Neuronal stem cell (in vitro differentiated cells): ENCODE results near the gene SENP5.

Experiments
- DNase-seq: peaks from one replicate; pipeline ENCODE4 v3.0.0-alpha.2; 2013; ENCODE audit warnings: low spot score
- H2AFZ ChIP-seq: one replicate; pipeline ENCODE4 v1.6.1; 2013; ENCODE audit warnings: mild to moderate bottlenecking, low read length, inconsistent platforms
- H2AK5ac ChIP-seq: 2 replicates; pipeline ENCODE4 v1.6.1; 2013; ENCODE audit warnings: low read depth, mild to moderate bottlenecking, inconsistent platforms, low read length, moderate library complexity, mixed read lengths
- H2BK120ac ChIP-seq: 2 replicates; pipeline ENCODE4 v1.6.1; 2013; ENCODE audit warnings: low read depth, mild to moderate bottlenecking, inconsistent platforms, low read length, moderate library complexity, mixed read lengths
- H2BK12ac ChIP-seq: one replicate; pipeline ENCODE4 v1.6.1; 2013; ENCODE audit warnings: low read length, inconsistent platforms
- H2BK15ac ChIP-seq: 2 replicates; pipeline ENCODE4 v1.6.1; 2013; ENCODE audit warnings: mild to moderate bottlenecking, low read length, inconsistent platforms, mixed read lengths
- H2BK5ac ChIP-seq: one replicate; pipeline ENCODE4 v1.6.1; 2013; ENCODE audit warnings: inconsistent platforms, mild to moderate bottlenecking, low read length, moderate library complexity
- H3K14ac ChIP-seq: one replicate; pipeline ENCODE4 v1.6.1; 2013; ENCODE audit warnings: low read length, inconsistent platforms
- H3K18ac ChIP-seq: 2 replicates; pipeline ENCODE4 v1.6.1; 2013; ENCODE audit warnings: low read length, inconsistent platforms
- H3K23ac ChIP-seq: 2 replicates; pipeline ENCODE4 v1.6.1; 2013; ENCODE audit warnings: low read depth, mild to moderate bottlenecking, mixed read lengths, low read length, inconsistent platforms; ENCODE audit not compliant: poor library complexity
- H3K27ac ChIP-seq: replicated peaks from 3 replicates; pipeline ENCODE4 v1.5.1; 2013; ENCODE audit warnings: low read length, inconsistent platforms
- H3K27me3 ChIP-seq, 3 experiments: 2 replicates each; pipeline ENCODE4 v1.6.1; 2013; ENCODE audit warnings: low read length in 3 of 3, mild to moderate bottlenecking in 2 of 3, inconsistent platforms in 1 of 3, low read depth in 1 of 3, mixed read lengths in 1 of 3, moderate library complexity in 1 of 3; ENCODE audit not compliant: control insufficient read depth in 3 of 3, insufficient read depth in 3 of 3
- H3K36me3 ChIP-seq, 2 donors: replicated peaks in 1 of 2; 2 replicates each; pipeline ENCODE4 v1.6.1; 2013; ENCODE audit warnings: low read length in 2 of 2; ENCODE audit not compliant: control insufficient read depth in 2 of 2, insufficient read depth in 2 of 2
- H3K4ac ChIP-seq: 2 replicates; pipeline ENCODE4 v1.6.1; 2013; ENCODE audit warnings: inconsistent platforms, mild to moderate bottlenecking, low read length, moderate library complexity
- H3K4me1 ChIP-seq, 2 donors: 1 replicate in 1 of 2; 2 replicates in 1 of 2; pipeline ENCODE4 v1.6.1; 2013; ENCODE audit warnings: low read length in 2 of 2, low read depth in 1 of 2; ENCODE audit not compliant: control insufficient read depth in 2 of 2, insufficient read depth in 1 of 2
- H3K4me2 ChIP-seq: one replicate; pipeline ENCODE4 v1.6.1; 2013; ENCODE audit warnings: mild to moderate bottlenecking, low read length, inconsistent platforms; ENCODE audit not compliant: insufficient read depth, poor library complexity, severe bottlenecking
- H3K4me3 ChIP-seq, 2 donors: 2 replicates each; pipeline ENCODE4 v1.5.1; 2013; ENCODE audit warnings: low read length in 2 of 2, mild to moderate bottlenecking in 2 of 2, inconsistent platforms in 1 of 2, moderate library complexity in 1 of 2
- H3K79me1 ChIP-seq: one replicate; pipeline ENCODE4 v1.6.1; 2013; ENCODE audit warnings: low read depth, mild to moderate bottlenecking, inconsistent platforms, low read length, moderate library complexity
- H3K9ac ChIP-seq: one replicate; pipeline ENCODE4 v1.6.1; 2013; ENCODE audit warnings: mild to moderate bottlenecking, low read depth, low read length, inconsistent platforms; ENCODE audit not compliant: poor library complexity
- H3K9me3 ChIP-seq, 2 donors: replicated peaks in 1 of 2; 2 replicates each; pipeline versions ENCODE3 to v1.6.1; 2013; ENCODE audit warnings: low read length in 2 of 2, mild to moderate bottlenecking in 2 of 2, inconsistent platforms in 1 of 2, low read depth in 1 of 2, mixed read lengths in 1 of 2, moderate library complexity in 1 of 2; ENCODE audit not compliant: control insufficient read depth in 2 of 2, insufficient read depth in 1 of 2
- H4K8ac ChIP-seq: one replicate; pipeline ENCODE4 v1.6.1; 2013; ENCODE audit warnings: low read depth, mild to moderate bottlenecking, inconsistent platforms, low read length, moderate library complexity
- H4K91ac ChIP-seq: one replicate; pipeline ENCODE4 v1.6.1; 2013; ENCODE audit warnings: low read length, low read depth, mild to moderate bottlenecking, inconsistent platforms; ENCODE audit not compliant: poor library complexity
- WGBS, 2 donors: extraction: QIAGEN DNeasy Blood & Tissue Kit; methylation state at CpG; one replicate each; pipeline ENCODE4 v1.1.7; 2013; ENCODE audit warnings: missing lambda C conversion rate in 2 of 2, mixed read lengths in 1 of 2; ENCODE audit not compliant: insufficient read length in 2 of 2, insufficient replicate concordance in 1 of 2; ENCODE audit errors: extremely low coverage in 2 of 2; 5-methylcytosine and 5-hydroxymethylcytosine counted together

The SENP5 gene

GRCh38 chr3:196936288-196936687, 68.6 kb downstream of the SENP5 start:
- no peak overlapping the region for H3K4me2 ChIP-seq
- no peak overlapping the region for H2AK5ac ChIP-seq
- H3K14ac ChIP-seq, result no peak overlapping the region
- H3K4me3 ChIP-seq, result no peak overlapping the region
- no peak overlapping the region for H2BK5ac ChIP-seq
- H3K27ac ChIP-seq, result no peak overlapping the region
- no peaks in the 10 kb centered on the region for H3K27me3 ChIP-seq
- no peak overlapping the region for H2BK15ac ChIP-seq
- H3K36me3 ChIP-seq, result peaks cover 30 to 92% of the 10 kb centered on the region in 2 donors
- no peaks in the 10 kb centered on the region for H3K9me3 ChIP-seq
- peaks cover 0 to 1% of the 10 kb centered on the region in 2 donors for H3K4me1 ChIP-seq
- H3K79me1 ChIP-seq, result no peaks in the 10 kb centered on the region
- whole genome bisulfite sequencing, 2 donors, result no CpG with 5 or more reads among the region's 3 CpGs
- no peak overlapping the region for H3K9ac ChIP-seq
- no peak overlapping the region for H4K8ac ChIP-seq
- no peak overlapping the region for H3K4ac ChIP-seq
- no peak overlapping the region for H2BK12ac ChIP-seq
- H3K23ac ChIP-seq, result no peak overlapping the region
- DNase-seq, result no peak
- H2AFZ ChIP-seq, result no peak overlapping the region
- H3K18ac ChIP-seq, result no peak overlapping the region
- H4K91ac ChIP-seq, result no peak overlapping the region
- no peak overlapping the region for H2BK120ac ChIP-seq

GRCh38 chr3:196938124-196938523, 70.4 kb downstream of the SENP5 start:
- no peak overlapping the region for H3K27ac ChIP-seq

GRCh38 chr3:196938576-196938975, 70.9 kb downstream of the SENP5 start:
- Histone ChIP-seq H2BK5ac (no peak overlapping the region), H2BK120ac (no peak overlapping the region), H4K91ac (no peak overlapping the region), H3K27me3 (no peaks in the 10 kb centered on the region), H3K36me3 (peaks cover 23 to 71% of the 10 kb centered on the region in 2 donors), H3K4me1 (peaks cover 0 to 8% of the 10 kb centered on the region in 2 donors), H2BK15ac (no peak overlapping the region), H3K18ac (no peak overlapping the region), H2AFZ (no peak overlapping the region), H2AK5ac (no peak overlapping the region), H3K27ac (no peak overlapping the region), H3K4me2 (no peak overlapping the region), H3K4ac (no peak overlapping the region), H2BK12ac (no peak overlapping the region), H3K9me3 (no peaks in the 10 kb centered on the region), H3K9ac (no peak overlapping the region), H3K79me1 (peaks cover 2% of the 10 kb centered on the region), H4K8ac (no peak overlapping the region), H3K23ac (no peak overlapping the region), H3K14ac (no peak overlapping the region), H3K4me3 (no peak overlapping the region)
- no peak for DNase-seq
- no CpG with 5 or more reads among the region's 5 CpGs for WGBS, 2 donors

More at GRCh38 chr3:196938124-196938523, 70.4 kb downstream of the SENP5 start:
- Histone ChIP-seq H3K9ac (no peak overlapping the region), H2AK5ac (no peak overlapping the region), H4K8ac (no peak overlapping the region), H3K36me3 (peaks cover 23 to 74% of the 10 kb centered on the region in 2 donors), H4K91ac (no peak overlapping the region), H3K18ac (no peak overlapping the region), H3K4ac (no peak overlapping the region), H2BK120ac (no peak overlapping the region), H3K4me3 (no peak overlapping the region), H3K9me3 (no peaks in the 10 kb centered on the region), H3K4me2 (no peak overlapping the region), H3K14ac (no peak overlapping the region), H2AFZ (no peak overlapping the region), H3K79me1 (peaks cover 2% of the 10 kb centered on the region), H2BK12ac (no peak overlapping the region), H3K4me1 (peaks cover 0 to 4% of the 10 kb centered on the region in 2 donors), H2BK15ac (no peak overlapping the region), H2BK5ac (no peak overlapping the region), H3K23ac (no peak overlapping the region), H3K27me3 (no peaks in the 10 kb centered on the region)
- DNase-seq, result no peak
- no CpG with 5 or more reads among the region's 2 CpGs for WGBS, 2 donors

GRCh38 chr3:196941729-196942225, 74.1 kb downstream of the SENP5 start:
- Histone ChIP-seq H3K9me3 (no peaks in the 10 kb centered on the region), H2BK120ac (peak overlapping the region; percentile 75), H3K9ac (peak overlapping the region; percentile 94), H3K23ac (peak overlapping the region; percentile 95), H3K14ac (peak overlapping the region; percentile 9), H3K4me3 (peak overlapping the region; percentile 70 to 91), H2BK5ac (peak overlapping the region; percentile 85), H3K36me3 (peaks cover 11 to 47% of the 10 kb centered on the region in 2 donors), H4K91ac (peak overlapping the region; percentile 89), H2AK5ac (peak overlapping the region; percentile 85), H4K8ac (no peak overlapping the region), H3K79me1 (peaks cover 2% of the 10 kb centered on the region), H2AFZ (peak overlapping the region; percentile 90), H3K4me2 (peak overlapping the region; percentile 82), H2BK15ac (peak overlapping the region; percentile 49), H3K4me1 (peaks cover 0 to 11% of the 10 kb centered on the region in 2 donors), H3K27me3 (no peaks in the 10 kb centered on the region), H3K18ac (peak overlapping the region; percentile 92), H2BK12ac (no peak overlapping the region), H3K4ac (peak overlapping the region; percentile 54), H3K27ac (peak overlapping the region; percentile 94)
- WGBS, 2 donors, result no CpG with 5 or more reads among the region's 31 CpGs
- DNase-seq, result no peak
